Measurements from ENCODE around the gene GAB1. TPM values are rescaled to one million over a fixed set of nuclear protein-coding genes. Genes with fewer than 3 reads are reported as not detected.

The GAB1 gene
- total RNA-seq, 1 donor from 2014 or later, result 30.2 TPM

GRCh38 chr4:143407888-143408287 lies 71.2 kb downstream of the GAB1 start:
- no peak for DNase-seq (ENCODE audit: low spot score)

- no peak for DNase-seq (ENCODE audit: low spot score)
Measured at GRCh38 chr4:143410015-143410414, 73.3 kb downstream of the GAB1 start.

- no peak for DNase-seq (ENCODE audit: low spot score)
Measured at GRCh38 chr4:143411527-143412419, 75.1 kb downstream of the GAB1 start.

GRCh38 chr4:143412420-143412758 lies 75.7 kb downstream of the GAB1 start:
- no peak for DNase-seq (ENCODE audit: low spot score)

- no peak for DNase-seq (ENCODE audit: low spot score)
Measured at GRCh38 chr4:143417679-143418403, 81.2 kb downstream of the GAB1 start.

- DNase-seq (ENCODE audit: low spot score), result no peak
Measured at GRCh38 chr4:143420227-143420626, 83.6 kb downstream of the GAB1 start.

GRCh38 chr4:143421609-143422008 lies 84.9 kb downstream of the GAB1 start:
- DNase-seq (ENCODE audit: low spot score), result no peak

GRCh38 chr4:143424276-143424675 lies 87.6 kb downstream of the GAB1 start:
- DNase-seq (ENCODE audit: low spot score), result no peak

GRCh38 chr4:143431526-143432257 lies 95.0 kb downstream of the GAB1 start:
- no peak for DNase-seq (ENCODE audit: low spot score)

- no peak for DNase-seq (ENCODE audit: low spot score)
Measured at GRCh38 chr4:143432258-143432591, 95.5 kb downstream of the GAB1 start.

- DNase-seq (ENCODE audit: low spot score), result no peak
Measured at GRCh38 chr4:143433231-143433630, 96.6 kb downstream of the GAB1 start.

GRCh38 chr4:143435955-143436354 lies 99.3 kb downstream of the GAB1 start:
- no peak for DNase-seq (ENCODE audit: low spot score)

- DNase-seq (ENCODE audit: low spot score), result no peak
Measured at GRCh38 chr4:143437476-143437875, 100.8 kb downstream of the GAB1 start.

GRCh38 chr4:143437937-143438336 lies 101.3 kb downstream of the GAB1 start:
- no peak for DNase-seq (ENCODE audit: low spot score)

- no peak for DNase-seq (ENCODE audit: low spot score)
Measured at GRCh38 chr4:143438710-143439109, 102.0 kb downstream of the GAB1 start.

GRCh38 chr4:143441109-143441508 lies 104.4 kb downstream of the GAB1 start:
- DNase-seq (ENCODE audit: low spot score), result no peak

GRCh38 chr4:143441678-143442077 lies 105.0 kb downstream of the GAB1 start:
- no peak for DNase-seq (ENCODE audit: low spot score)

- DNase-seq (ENCODE audit: low spot score), result no peak
Measured at GRCh38 chr4:143443728-143444127, 107.1 kb downstream of the GAB1 start.

GRCh38 chr4:143451186-143451585 lies 114.5 kb downstream of the GAB1 start:
- DNase-seq (ENCODE audit: low spot score), result no peak

GRCh38 chr4:143455211-143455610 lies 118.5 kb downstream of the GAB1 start:
- no peak for DNase-seq (ENCODE audit: low spot score)

GRCh38 chr4:143458966-143459365 lies 122.3 kb downstream of the GAB1 start:
- no peak for DNase-seq (ENCODE audit: low spot score)
